C1 segment of cervical spinal cord (tissue), 14 donors: ENCODE measurements around the gene FMN2.

ENCODE experiments used
- DNase-seq, 14 donors: peaks; one replicate each; lab custom pipeline; 2025; lab: John Stamatoyannopoulos, UW

Gene FMN2

DNA sequence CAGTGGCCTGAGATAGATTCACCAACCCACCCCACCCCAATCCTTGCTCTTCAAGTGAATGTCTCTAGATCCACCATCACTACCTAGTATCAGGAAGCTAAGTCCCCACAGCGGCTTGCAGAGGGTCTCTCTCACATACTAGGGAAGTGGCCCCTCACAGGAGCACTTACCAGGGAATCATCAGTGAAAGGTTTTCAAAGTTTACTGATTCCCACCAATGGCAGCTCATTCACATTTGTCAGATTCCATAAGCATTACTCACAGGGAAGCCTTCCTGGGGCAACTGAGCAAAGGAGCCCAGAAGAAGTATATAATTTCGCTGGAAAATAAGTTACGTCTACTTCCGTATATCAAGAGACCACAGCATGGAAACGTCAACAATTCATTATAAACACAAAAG lies 399.5 kb downstream of the FMN2 start:
- DNase-seq: no peak

DNA sequence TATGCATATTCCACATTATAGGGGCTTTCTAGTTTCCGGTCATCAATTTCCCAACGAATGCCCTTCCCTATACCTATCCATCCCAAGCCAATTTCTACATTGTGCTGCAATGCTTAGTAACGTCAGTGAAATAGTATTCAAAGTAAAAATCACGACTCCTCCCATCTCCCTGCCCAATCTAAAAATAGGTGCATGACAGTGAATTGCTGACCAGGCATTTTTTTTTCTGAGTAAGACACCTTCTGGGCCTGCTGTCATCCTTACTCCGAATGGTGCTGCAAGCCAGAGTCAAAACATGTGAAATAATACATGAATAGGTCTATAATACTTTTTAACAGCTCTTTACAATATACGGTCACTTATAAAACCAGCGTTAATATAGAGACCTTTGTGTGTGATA lies 400.1 kb downstream of the FMN2 start:
- no peak for DNase-seq

DNA sequence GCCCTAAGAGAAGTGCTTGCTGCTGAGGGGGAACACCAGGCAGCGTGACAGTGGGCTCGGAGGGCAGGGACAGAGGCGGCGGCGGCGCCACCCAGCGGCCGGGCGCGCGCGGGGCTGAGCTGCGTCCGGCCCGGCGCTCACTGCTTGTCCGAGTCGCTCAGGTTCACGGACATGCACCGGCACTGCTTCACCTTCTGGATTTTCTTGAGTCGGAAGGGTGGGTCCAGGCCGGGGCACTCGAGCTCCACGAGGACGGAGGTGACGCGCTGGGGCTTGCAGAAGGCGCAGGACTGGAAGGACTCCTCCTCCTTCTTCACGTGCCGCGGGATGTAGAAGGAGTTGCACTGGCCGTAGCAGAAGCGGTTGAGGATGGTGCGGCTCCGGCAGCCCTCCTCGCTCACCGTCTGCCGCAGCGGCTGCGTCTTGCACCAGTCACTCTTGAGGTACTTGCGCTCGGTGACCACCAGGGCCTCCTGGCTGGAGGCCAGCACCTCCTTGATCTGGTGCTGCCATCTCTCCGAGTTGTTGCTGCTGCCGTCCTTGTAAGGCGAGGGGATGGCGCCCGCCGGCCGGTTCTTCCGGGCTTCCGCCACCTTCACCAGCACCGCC lies 401.3 kb downstream of the FMN2 start:
- peak in 2 of 14 donors; percentile 4 to 30 for DNase-seq

DNA sequence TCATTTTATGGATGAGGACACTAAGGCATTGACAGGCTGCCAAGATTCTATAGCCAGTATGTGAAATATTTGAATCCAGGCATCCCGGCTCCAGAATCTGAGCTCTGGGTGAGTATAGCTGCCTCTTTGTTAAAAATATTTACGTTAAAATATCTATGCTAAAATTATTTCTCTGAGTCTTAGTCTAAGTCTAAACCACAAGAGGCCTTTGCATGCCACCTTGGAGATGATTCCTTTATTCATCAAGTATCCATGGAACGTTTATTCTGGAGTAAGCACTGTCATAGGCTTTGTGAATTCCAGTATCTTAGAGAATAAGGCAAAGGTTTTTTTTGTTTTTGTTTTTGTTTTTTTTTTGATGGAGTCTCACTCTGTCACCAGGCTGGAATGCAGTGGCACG lies 403.9 kb downstream of the FMN2 start:
- no peak for DNase-seq

GRCh38 chr1:240496356-240496755 lies 404.7 kb downstream of the FMN2 start:
- DNase-seq: no peak

DNA sequence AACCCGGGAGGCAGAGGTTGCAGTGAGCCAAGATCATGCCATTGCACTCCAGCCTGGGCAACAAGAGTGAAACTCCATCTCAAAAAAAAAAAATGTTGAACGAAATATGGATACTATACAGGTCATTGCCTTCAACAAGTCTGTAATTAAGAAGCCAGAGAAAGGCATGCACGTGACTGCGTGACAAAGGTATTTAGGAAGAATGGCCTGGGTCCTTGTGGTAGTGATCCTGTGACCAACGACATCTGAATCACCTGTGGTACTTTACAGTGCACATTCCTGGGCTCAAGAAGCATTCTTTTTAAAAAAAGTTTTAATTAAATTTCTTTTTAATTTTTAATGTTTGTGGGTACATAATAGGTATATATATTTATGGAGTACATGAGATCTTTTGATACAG lies 405.3 kb downstream of the FMN2 start:
- DNase-seq: no peak

DNA sequence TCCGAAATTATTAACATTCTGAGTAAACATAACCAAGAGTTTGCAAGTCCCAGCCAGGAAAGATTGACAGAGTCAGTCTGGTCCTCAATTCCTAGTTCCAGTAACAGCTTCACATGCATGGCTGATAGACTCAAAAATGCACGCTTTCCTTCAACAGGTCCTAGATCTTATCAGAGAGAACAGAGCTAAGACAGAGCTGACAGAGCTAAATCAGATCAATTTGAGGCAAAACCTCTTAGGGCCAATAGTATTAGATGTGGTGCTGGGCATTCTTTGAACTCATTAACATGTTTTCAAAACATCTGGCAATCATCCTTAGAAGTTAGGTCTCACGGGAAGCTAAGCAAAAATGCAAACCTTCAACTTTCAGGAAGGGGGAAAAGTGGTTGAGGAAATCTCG lies 406.2 kb downstream of the FMN2 start:
- no peak for DNase-seq

DNA sequence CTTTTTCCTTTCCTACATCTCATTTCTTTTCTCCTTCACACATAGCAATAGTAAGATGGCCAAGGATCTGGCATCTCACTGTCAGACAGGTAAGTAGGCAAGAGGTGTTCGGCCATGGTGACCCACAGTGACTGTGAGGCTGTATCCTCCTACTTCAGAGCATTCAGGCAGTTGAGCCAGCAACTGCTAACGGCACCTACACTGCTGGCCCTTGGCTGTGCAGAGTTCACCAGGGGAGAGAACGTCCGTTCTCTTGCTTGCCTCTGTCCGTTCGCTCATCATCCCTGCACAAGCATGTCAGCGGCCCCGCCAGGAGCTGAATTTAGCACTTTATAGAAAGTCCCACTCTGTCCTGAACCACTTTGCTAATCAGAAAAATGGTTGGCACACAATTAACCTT lies 406.7 kb downstream of the FMN2 start:
- no peak for DNase-seq

GRCh38 chr1:240499012-240499411 lies 407.3 kb downstream of the FMN2 start:
- DNase-seq: no peak

DNA sequence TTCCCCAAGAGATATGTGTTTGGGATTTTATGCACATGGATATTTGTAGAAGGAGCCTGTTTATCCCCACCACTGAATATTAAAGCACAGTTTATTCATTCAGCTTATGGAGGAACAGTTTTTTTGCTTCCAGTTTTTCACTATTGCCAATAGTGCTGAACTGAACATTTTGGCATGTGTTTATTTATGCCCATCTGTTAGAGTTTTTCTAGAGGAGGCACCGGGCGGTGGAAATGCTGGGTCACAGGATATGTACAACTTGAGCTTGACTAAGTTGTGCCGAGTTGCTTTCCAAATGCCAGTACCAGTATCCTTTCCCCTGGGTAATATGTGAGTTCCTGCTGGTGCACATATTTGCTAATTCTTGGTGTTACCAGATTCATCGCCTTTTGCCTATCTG lies 409.0 kb downstream of the FMN2 start:
- no peak for DNase-seq

- no peak for DNase-seq
These were observed 409.4 kb downstream of the FMN2 start for GRCh38 chr1:240501115-240501514.

DNA sequence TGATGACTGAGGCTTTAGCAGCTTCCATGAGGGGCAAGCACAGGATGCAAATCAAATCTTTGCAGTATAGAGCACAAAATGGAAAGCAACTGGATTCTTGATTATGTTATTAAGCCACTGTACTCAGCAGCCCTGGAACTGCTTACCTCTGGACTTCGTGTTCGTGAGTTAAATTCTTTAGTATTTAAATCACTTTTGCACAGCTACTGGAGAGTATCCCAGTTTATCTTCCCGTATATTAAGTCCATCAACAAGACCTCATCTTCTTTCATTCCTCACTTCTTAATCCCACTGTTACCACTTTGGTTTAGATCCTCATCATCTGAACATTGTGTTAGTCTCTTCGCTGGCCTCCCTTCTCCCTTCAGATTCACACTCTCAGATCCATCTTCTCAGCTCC lies 411.4 kb downstream of the FMN2 start:
- DNase-seq: no peak

DNA sequence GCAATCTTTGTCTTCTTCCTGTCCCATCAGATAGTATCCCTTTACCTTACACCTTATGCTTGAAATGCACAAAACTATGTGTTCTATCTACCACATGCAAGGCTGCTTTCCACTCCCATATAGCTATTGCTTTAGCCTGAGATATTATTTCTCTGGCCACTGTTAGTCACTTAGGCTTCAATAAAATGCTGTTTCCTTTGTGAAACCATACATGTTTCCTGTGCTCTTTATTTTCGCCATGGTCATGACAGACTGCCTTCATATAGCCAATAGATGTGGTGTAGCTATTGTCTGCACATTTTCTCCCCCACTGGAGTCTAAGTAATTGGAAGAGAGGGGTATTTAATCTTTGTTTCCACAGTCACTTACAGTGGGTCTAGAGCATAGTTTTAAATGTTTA lies 411.9 kb downstream of the FMN2 start:
- no peak for DNase-seq

DNA sequence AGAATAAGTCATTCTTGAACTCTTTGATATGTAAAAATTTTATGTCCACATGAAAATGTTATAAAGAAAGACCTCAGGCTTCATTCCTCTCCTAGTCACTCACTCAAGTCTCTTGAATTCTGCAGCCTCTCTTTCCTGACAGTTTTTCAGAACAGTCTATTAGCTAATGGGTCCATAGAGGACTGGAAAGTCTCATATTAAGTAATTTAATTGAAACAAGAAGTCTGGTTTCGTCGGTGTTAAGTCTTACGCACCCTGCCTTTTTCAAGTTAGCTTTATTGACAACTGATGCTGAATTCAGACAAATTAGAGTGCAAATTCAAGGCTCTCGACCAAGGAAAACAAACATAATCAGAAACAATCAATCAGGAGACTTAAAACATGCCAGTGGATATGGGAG lies 414.5 kb downstream of the FMN2 start:
- no peak for DNase-seq

DNA sequence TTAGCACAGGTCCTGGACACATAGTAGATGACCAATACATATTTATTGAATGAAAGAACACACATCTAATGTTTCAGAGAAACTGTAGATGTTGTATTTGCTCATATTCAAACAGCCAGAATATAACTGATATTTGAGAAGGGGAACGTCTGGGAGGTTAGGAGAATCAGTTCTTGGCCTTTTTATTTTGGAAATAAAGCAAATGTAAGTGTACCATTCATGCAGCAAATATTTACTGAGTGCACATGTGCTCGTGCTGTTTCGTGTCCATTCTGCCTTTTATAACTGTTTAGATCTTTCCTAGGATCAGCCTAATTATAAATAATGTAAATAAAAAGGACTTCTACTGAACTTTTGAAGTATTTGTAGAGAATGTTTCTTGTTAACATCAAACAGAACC lies 416.5 kb downstream of the FMN2 start:
- no peak for DNase-seq

GRCh38 chr1:240508950-240509349 lies 417.3 kb downstream of the FMN2 start:
- no peak for DNase-seq

GRCh38 chr1:240511789-240512188 lies 420.1 kb downstream of the FMN2 start:
- no peak for DNase-seq

DNA sequence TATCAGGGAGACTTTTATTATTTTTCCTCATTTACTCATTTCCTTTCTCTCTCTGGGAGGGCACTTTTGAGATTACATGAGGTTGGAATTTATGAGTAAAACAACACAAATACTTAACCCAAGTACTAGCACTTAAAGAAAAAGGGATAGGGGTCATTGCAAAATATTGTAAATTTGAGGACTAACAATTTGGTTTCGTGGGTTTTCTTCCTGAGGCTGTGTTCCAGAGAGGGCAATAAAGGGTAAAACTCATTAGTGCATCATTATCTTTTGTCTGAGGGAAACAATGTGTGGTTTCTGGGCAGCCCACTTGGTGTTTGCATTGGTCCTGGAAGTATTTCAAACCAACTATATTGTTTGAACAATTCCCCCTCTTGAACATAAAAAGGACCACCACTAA lies 423.8 kb downstream of the FMN2 start:
- no peak for DNase-seq

DNA sequence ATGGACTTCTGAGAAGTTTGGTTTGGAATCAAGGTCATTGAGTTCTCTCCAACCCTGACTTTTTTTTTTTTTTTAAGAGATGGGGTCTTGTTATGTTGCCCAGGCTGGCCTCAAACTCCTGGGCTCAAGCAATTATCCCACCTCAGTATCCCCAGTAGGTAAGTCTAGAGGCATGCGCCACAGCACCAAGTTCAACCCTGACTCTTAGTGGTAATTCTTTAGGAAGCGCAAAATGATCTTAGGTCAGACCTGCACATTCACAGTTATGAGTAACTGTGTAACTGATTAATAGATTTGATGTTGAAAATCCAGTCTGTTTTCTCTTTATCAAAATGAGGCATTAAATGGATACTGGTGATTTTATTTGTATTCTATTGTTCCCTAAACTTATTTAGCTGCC lies 424.4 kb downstream of the FMN2 start:
- no peak for DNase-seq

DNA sequence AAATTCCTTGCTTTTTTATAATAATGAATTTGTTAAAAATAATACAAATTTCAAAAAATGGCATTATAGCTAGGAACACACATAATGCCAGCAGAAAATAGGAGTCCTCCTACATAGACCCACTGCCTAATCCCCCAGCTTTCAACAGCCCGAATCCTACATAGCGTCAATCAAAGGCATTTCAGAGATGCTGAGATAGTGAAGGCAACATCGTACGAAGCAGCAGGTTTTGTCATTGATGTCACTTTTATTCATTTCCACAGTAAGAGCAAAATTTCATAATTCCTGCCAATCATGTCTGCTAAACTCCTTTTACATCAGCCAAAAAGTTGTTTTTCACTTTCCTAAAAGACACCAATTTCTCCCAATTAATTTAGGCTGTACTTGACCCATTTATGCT lies 426.2 kb downstream of the FMN2 start:
- DNase-seq: no peak

GRCh38 chr1:240522122-240522822 lies 430.6 kb downstream of the FMN2 start:
- DNase-seq: no peak

DNA sequence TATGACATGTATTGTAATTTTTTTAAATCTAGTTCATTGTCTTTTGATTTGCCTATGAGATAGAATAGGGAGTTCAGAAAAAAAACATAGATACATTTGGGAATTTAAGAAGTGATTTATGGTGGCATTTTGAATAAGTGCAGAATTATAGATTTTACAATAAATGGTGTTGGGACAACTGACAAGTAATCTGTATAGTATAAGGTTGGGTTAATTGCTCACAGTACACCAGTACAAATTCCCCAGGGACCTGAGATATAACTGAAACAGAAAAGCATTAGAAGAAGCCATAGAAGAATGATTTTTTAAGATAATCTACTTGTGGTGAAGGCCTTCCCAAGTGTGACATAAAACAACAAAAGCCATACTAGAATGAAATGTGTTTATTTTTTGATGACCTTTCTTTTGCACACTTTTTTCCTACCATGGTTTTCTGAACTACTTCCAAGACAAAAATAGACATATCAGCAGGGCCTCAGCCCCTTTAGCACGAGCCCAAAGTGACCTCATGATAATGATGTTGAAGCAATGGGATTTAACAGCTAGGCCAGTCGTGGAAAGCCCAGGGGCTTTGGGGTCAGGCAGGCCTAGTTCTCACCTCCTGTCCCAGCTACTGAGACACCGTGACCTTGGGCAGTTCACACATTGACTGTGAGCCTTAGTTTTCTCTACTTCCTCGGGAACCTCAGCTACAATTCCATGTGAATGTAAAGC lies 432.8 kb downstream of the FMN2 start:
- DNase-seq: no peak
